HUES6 (cell line): ENCODE results near the gene SMYD2.

Source experiments
- H3K27ac ChIP-seq: 2 replicates; pipeline ENCODE4 v1.7.0; 2013; ENCODE audit warnings: low read depth, mild to moderate bottlenecking, low read length, inconsistent platforms
- H3K27me3 ChIP-seq: 2 replicates; pipeline ENCODE4 v1.6.1; 2013; ENCODE audit warnings: low read length; ENCODE audit not compliant: control insufficient read depth, insufficient read depth
- H3K36me3 ChIP-seq: 2 replicates; pipeline ENCODE4 v1.6.1; 2013; ENCODE audit warnings: low read length; ENCODE audit not compliant: control insufficient read depth, insufficient read depth
- H3K4me1 ChIP-seq: 2 replicates; pipeline ENCODE4 v1.6.1; 2013; ENCODE audit warnings: low read length; ENCODE audit not compliant: control insufficient read depth, insufficient read depth
- H3K4me3 ChIP-seq: 2 replicates; pipeline ENCODE4 v1.5.1; 2013; ENCODE audit warnings: low read depth, low read length
- H3K9ac ChIP-seq: one replicate; pipeline ENCODE4 v1.6.1; 2013; ENCODE audit warnings: mild to moderate bottlenecking, low read length
- H3K9me3 ChIP-seq: 2 replicates; pipeline ENCODE4 v1.6.1; 2013; ENCODE audit warnings: low read depth, low read length; ENCODE audit not compliant: control insufficient read depth, insufficient read depth

The SMYD2 gene

DNA sequence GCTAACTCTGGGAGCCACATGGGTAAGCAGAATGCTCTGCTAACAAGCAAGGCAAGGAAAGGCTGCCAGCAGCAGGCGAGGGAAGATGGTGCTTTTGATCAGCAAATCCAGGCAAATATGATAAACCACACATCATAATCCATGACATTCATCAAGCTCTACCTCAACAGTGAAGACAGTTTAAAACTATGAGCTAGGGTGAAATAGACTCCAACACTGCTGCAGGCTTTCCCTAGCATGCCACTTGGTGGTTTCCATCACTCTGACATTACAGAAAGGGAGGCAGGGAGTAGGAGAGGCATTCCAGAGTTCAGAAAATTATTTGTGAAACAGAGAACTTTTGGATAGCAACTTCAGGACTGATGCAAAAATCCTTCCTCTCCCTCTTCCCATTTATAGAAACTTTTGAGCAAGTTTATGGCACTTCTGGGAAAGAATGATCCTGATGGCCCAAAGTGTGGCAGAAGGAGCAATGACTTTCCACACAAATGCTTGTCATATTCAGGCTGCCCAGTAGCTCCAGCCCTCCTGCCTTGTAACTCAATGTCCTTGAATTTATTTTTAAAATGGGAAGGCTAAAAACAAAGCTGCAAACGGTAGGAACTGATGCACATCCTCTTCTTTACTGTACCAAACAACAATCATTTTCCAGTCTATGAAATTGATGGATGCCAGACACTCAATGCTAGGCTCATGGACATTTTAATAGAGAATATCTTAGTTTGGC, 70.8 kb downstream of the SMYD2 start:
- Histone ChIP-seq H3K36me3 (peaks cover 63% of the 10 kb centered on the region), H3K9me3 (no peaks in the 10 kb centered on the region), H3K27me3 (no peaks in the 10 kb centered on the region), H3K27ac (no peak overlapping the region), H3K4me3 (no peak overlapping the region), H3K9ac (no peak overlapping the region), H3K4me1 (peaks cover 23% of the 10 kb centered on the region)

DNA sequence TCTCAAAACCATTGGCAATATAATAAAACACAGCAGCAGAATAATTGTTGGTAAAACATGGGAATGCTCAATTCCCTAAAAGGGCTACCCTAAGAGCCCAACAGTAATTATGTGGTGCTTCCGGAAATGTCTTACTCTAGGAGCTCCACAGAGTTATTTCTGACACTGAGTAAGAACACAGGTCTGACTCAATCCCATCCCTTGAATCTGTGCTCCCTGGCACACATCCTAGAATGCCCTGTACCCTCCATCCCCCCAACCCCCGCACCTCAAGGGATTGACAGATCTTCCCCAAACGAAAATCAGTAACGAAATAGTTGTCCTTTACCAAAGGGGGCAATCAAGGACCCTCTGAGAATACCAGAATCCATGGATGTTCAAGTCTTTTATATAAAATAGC, 71.9 kb downstream of the SMYD2 start:
- Histone ChIP-seq H3K9ac (no peak overlapping the region), H3K4me1 (peaks cover 23% of the 10 kb centered on the region), H3K36me3 (peaks cover 64% of the 10 kb centered on the region), H3K4me3 (no peak overlapping the region), H3K27me3 (no peaks in the 10 kb centered on the region), H3K27ac (no peak overlapping the region), H3K9me3 (no peaks in the 10 kb centered on the region)

- Histone ChIP-seq H3K4me3 (no peak overlapping the region), H3K9ac (no peak overlapping the region), H3K27ac (no peak overlapping the region), H3K9me3 (no peaks in the 10 kb centered on the region), H3K36me3 (peaks cover 72% of the 10 kb centered on the region), H3K27me3 (no peaks in the 10 kb centered on the region), H3K4me1 (peaks cover 17% of the 10 kb centered on the region)
Measured at GRCh38 chr1:214354440-214355148, 73.6 kb downstream of the SMYD2 start.

GRCh38 chr1:214360116-214360515, 79.2 kb downstream of the SMYD2 start:
- peaks cover 89% of the 10 kb centered on the region for H3K36me3 ChIP-seq

GRCh38 chr1:214360525-214361164, 79.7 kb downstream of the SMYD2 start:
- Histone ChIP-seq H3K4me1 (peaks cover 7% of the 10 kb centered on the region; the same call in 1 of the 2 replicates), H3K36me3 (peaks cover 89% of the 10 kb centered on the region), H3K27ac (no peak overlapping the region), H3K9me3 (no peaks in the 10 kb centered on the region), H3K9ac (no peak overlapping the region), H3K4me3 (no peak overlapping the region), H3K27me3 (no peaks in the 10 kb centered on the region)

More at GRCh38 chr1:214360116-214360515, 79.2 kb downstream of the SMYD2 start:
- H3K27me3 ChIP-seq, result no peaks in the 10 kb centered on the region
- no peak overlapping the region for H3K27ac ChIP-seq
- peaks cover 11% of the 10 kb centered on the region for H3K4me1 ChIP-seq
- H3K9ac ChIP-seq, result no peak overlapping the region
- no peak overlapping the region for H3K4me3 ChIP-seq
- H3K9me3 ChIP-seq, result no peaks in the 10 kb centered on the region

DNA sequence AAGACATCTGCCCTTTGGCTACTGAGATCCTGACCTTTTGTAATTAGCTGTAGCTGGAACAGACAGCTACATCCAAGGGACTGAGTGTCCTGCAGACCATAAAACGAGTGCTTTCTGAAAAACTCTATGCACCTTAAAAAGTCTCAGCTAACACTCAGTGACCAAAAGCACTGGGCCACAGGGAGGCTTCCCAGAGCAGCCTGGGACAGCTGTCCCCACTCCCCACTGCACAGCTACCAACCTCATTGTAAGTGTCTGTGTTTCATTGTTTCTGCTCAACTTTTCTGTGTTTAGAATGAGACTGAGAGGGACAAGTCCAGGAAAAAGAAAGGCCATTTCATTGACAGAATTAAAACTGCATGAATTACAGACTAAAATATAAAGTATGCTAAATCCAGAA, 80.7 kb downstream of the SMYD2 start:
- Histone ChIP-seq H3K4me3 (no peak overlapping the region), H3K9me3 (no peaks in the 10 kb centered on the region), H3K36me3 (peaks cover 80% of the 10 kb centered on the region), H3K27ac (no peak overlapping the region), H3K4me1 (peaks cover 7% of the 10 kb centered on the region; the same call in 1 of the 2 replicates), H3K9ac (no peak overlapping the region), H3K27me3 (no peaks in the 10 kb centered on the region)

- no peak overlapping the region for H3K4me3 ChIP-seq
- no peaks in the 10 kb centered on the region for H3K9me3 ChIP-seq
- H3K4me1 ChIP-seq, result peaks cover 7% of the 10 kb centered on the region; the same call in 1 of the 2 replicates
- no peaks in the 10 kb centered on the region for H3K27me3 ChIP-seq
- H3K36me3 ChIP-seq, result peaks cover 77% of the 10 kb centered on the region
- H3K9ac ChIP-seq, result no peak overlapping the region
- no peak overlapping the region for H3K27ac ChIP-seq
Measured at GRCh38 chr1:214362188-214362882, 81.4 kb downstream of the SMYD2 start.

DNA sequence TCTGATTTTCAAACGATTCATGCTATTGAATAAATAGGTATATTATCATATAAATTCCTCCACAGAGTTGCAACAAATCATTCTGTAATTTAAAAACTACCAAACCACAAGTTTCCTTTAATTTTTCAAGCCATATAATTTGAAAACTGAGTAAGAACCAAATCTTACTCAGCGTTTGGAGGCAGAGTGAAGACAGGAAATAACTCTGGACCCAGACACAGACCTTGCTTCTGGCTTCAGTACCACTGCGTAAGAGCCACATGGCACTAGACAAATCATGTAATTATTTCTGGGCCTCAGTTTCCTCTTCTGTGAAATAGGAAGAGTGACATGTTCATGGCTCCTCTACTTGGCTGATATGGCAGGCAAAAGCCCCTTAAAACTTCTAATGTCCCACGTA, 82.4 kb downstream of the SMYD2 start:
- H3K4me1 ChIP-seq, result peaks cover 7% of the 10 kb centered on the region; the same call in 1 of the 2 replicates
- peaks cover 73% of the 10 kb centered on the region for H3K36me3 ChIP-seq
- H3K27me3 ChIP-seq, result no peaks in the 10 kb centered on the region
- H3K4me3 ChIP-seq, result no peak overlapping the region
- no peak overlapping the region for H3K27ac ChIP-seq
- H3K9me3 ChIP-seq, result no peaks in the 10 kb centered on the region
- H3K9ac ChIP-seq, result no peak overlapping the region

GRCh38 chr1:214364386-214364785, 83.4 kb downstream of the SMYD2 start:
- Histone ChIP-seq H3K27ac (no peak overlapping the region), H3K9me3 (no peaks in the 10 kb centered on the region), H3K4me1 (peaks cover 7% of the 10 kb centered on the region; the same call in 1 of the 2 replicates), H3K27me3 (no peaks in the 10 kb centered on the region), H3K36me3 (peaks cover 78% of the 10 kb centered on the region), H3K9ac (no peak overlapping the region), H3K4me3 (no peak overlapping the region)

DNA sequence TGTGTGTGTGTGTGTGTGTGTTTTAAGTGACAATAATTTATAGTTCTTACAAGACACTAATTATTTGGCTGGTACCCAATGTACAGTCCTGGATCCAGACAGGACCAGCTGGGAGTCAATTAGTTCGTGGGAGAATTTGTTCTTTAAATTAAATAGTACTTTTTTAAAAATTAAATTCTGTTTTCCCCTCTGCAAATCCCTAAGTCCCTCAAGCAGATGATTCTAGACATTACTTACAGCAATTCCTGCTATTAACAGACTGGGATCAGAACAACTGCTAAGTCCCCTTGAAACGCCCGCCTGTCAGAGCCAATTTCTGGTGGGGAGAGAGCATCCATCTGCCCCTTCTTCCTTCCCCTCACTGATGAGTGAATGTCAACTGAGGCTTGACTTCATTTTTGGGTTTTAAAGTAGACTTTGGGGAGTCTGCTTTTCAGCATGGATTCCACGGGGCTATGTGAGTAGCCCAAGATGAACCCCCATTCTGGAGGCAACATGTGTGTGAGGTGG, 83.9 kb downstream of the SMYD2 start:
- Histone ChIP-seq H3K4me3 (no peak overlapping the region), H3K9ac (no peak overlapping the region), H3K27ac (no peak overlapping the region), H3K27me3 (no peaks in the 10 kb centered on the region), H3K9me3 (no peaks in the 10 kb centered on the region), H3K36me3 (peaks cover 78% of the 10 kb centered on the region), H3K4me1 (peaks cover 7% of the 10 kb centered on the region; the same call in 1 of the 2 replicates)
